GM19463 (cell line): ENCODE measurements around the gene HOXC9.

Experiments used
- ATAC-seq: cut with Tn5 transposase; IDR thresholded peaks from one replicate; pipeline ENCODE4 v1.9.1; 2021; ENCODE audit warnings: mild to moderate bottlenecking, moderate library complexity; ENCODE audit not compliant: unreplicated experiment

The HOXC9 gene

DNA sequence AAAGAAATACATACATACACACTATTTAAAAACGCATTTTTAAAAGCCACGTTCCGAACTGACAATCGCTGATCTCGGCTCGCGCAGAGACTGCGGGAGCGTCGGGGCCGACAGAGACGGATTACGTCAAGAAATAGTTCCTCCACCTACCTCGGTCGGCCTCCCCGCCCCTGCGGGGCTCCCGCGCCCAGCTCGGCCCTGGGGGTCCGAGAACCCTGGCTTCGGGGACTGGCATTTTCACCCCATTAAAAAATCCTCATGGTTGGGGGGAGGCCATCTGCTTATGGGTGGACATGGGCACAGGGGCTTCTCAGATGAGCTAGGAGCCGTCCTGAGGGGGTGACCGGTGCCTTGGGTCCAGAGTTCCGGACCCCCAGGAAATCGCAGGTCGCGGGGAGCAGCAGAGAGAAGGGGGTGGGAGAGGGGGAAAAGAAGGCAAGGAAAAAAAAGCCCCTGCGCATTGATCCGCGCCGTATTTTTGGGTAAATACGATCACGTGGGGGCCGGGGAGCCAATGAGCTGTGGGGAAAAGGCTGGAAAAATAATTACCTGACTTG, 324 bp upstream of the HOXC9 start:
- no peak for ATAC-seq

GRCh38 chr12:54001283-54002187, 1.6 kb downstream of the HOXC9 start:
- no peak for ATAC-seq

DNA sequence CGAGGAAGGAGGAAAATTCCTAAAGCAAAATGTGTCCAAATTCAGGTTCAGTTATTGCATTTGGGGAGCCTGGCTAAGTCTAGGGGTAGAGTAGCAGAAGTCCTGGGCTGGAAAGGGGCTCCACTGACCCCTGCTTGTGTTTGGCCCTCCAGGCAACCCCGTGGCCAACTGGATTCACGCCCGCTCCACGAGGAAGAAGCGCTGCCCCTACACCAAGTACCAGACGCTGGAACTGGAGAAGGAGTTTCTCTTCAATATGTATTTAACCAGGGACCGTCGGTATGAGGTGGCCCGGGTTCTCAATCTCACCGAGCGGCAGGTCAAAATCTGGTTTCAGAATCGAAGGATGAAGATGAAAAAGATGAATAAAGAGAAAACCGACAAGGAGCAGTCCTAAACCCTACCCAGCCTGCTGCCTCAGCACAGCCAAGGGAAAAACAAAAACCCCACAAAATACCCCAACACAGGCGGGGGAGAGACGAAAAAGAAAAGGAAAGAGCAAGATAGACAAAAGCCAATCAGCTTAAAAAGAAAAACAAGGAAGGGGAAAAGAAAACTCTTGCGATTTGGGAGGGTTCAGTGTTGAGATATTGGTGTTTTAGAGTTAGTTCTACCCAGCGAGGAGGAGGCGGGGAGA, 2.4 kb downstream of the HOXC9 start:
- ATAC-seq, result no peak

- ATAC-seq, result no peak
These were observed 3.0 kb downstream of the HOXC9 start for GRCh38 chr12:54002915-54003389.

DNA sequence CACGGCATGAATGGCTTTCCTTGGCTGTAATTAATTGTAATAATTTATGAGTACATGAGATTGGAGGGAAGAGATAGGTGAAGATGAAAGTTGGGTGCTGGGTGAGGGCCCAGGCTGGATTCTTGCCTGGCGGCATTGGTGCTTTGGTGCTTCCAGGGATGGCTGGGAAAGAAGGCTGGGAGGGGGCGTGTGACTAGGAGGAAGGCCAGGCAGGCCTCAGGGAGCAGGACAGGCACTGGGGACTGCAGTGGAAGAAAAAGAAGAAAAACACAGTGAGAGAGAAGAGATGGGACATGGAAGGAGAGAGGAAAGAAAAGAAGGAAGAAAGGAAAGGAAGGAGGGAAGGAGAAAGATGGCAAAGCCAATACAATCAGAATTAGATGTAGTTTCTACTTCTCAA, 3.7 kb downstream of the HOXC9 start:
- ATAC-seq, result no peak

- no peak for ATAC-seq
These were observed 4.3 kb downstream of the HOXC9 start for GRCh38 chr12:54004063-54004840.

DNA sequence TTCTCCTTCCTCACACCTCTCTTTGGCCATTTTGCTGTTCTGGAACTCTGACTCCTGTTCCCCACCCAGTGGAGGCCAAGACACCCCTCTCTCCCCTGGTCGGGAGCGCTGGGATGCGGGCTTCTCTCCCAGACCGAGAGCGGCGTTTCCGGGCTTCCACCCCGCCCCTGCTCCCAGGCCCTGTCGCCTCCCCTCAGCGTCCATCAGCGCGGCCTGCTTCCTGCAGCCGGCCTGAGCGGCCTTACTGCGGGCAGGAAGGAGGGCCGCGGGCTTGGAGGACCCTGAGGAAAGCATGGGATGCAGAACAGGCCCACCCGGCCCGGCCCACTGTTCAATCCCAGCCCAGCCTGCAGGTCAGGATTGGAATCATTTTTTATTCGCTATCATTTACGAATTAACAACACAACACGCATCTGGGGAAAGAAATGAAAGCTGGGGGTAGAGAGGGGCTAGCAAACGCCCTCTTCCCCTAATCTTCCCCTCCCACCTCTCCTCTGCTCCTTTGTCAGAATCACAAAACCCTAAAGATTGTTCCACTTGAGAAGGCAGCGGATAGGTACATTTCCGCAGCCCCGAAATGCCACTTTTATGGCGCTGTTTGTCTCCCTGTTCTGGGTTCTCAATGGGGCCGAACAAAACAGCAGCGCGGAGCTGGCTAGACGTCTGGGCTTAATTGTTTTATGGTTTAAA, 5.0 kb downstream of the HOXC9 start:
- ATAC-seq, result no peak

GRCh38 chr12:54005531-54005852, 5.5 kb downstream of the HOXC9 start:
- no peak for ATAC-seq

GRCh38 chr12:54005853-54006558, 6.0 kb downstream of the HOXC9 start:
- peak; percentile 63 for ATAC-seq

DNA sequence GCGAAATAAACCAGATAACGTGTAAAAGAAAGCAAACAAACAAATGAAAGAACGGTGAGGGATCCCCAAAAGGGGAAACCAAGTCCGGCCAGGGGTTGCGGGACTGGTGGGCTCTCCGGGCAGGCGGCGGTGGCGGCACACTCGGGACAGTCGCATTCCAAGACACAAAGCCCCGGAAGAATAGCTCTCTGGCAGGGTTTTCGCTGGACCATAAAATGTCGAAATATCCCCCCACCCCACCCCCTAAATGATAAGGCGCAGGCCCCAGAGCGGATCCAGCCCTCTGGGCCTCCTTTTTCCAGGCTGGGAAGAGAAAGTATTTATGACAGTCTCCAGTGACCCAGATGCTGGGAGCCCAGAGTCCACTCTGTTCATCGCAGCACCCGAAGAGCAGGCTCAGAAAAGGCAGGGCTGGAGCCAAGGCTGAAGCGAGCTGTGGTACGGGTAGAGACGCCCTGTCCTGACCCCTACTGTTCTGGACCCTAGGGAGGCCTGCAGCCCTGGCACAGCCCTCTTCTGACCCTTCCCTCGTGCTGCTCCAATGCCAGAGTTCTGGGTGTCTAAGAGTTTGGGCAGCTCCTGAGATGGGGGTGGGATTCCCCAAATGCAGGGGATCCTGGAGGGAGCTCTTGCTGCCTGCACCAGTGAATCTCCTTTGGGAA, 6.7 kb downstream of the HOXC9 start:
- no peak for ATAC-seq

DNA sequence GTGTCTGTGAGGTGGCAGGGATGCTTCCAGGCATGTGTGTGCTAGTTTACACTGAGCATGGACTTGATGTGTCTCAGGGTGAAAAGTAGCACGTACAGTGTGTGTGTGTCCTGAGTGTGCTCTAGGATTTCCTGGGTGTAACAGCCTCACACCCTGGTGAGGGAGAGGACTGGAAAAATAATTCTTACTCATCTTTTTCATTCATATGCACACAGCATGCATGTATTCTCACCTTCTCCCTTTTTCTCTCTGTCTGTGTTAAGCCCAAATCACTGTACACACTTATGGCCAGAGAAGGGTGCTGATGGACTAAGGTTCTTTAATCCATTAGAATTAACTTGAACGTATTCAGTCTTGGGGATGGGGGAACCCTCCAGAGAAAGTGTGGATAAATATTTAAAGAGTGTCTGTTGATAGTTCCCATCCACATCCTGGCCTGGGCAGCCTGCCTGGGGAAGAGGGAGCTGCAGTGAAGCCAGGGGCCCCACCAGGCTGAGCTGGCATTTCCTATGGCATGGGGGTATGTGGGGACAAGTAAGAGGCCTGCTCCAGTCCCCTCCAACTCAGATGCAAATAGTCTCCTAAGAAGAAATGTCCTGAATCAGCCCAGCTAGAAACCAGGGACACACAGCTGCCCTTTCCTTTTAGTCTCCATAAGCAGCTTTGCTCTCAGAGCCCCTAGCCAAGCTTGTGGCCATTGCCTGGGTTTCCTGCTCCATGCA, 7.7 kb downstream of the HOXC9 start:
- no peak for ATAC-seq

GRCh38 chr12:54008260-54008552, 8.2 kb downstream of the HOXC9 start:
- ATAC-seq, result no peak

DNA sequence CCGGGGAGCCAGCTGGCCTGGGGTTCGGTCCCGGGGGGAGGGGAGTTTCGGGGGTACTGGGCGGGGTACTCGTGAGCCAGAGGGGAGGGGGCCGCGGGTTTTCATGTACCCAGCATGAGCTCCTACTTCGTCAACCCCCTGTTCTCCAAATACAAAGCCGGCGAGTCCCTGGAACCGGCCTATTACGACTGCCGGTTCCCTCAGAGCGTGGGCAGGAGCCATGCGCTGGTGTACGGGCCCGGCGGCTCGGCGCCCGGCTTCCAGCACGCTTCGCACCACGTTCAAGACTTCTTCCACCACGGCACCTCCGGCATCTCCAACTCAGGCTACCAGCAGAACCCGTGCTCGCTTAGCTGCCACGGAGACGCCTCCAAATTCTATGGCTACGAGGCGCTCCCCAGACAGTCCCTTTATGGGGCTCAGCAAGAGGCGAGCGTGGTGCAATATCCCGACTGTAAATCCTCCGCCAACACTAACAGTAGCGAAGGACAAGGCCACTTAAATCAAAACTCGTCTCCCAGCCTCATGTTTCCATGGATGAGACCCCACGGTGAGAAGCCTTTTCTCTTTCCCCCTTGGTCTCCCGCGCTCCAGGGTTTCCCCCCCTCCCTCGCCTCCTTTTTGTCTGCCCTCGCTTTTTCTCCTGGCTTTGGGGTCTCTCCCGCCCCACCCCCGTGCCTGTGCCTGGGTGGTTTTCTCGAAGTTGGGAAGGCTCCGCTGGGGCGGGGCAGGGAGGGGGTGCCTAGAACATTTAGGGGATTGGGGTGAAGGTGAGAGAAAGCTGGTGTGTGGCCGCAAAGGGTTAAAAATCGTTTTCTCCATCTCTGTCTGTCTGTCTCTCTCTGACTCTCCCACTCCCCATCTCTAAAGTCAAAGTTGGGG, 9.5 kb downstream of the HOXC9 start:
- no peak for ATAC-seq

DNA sequence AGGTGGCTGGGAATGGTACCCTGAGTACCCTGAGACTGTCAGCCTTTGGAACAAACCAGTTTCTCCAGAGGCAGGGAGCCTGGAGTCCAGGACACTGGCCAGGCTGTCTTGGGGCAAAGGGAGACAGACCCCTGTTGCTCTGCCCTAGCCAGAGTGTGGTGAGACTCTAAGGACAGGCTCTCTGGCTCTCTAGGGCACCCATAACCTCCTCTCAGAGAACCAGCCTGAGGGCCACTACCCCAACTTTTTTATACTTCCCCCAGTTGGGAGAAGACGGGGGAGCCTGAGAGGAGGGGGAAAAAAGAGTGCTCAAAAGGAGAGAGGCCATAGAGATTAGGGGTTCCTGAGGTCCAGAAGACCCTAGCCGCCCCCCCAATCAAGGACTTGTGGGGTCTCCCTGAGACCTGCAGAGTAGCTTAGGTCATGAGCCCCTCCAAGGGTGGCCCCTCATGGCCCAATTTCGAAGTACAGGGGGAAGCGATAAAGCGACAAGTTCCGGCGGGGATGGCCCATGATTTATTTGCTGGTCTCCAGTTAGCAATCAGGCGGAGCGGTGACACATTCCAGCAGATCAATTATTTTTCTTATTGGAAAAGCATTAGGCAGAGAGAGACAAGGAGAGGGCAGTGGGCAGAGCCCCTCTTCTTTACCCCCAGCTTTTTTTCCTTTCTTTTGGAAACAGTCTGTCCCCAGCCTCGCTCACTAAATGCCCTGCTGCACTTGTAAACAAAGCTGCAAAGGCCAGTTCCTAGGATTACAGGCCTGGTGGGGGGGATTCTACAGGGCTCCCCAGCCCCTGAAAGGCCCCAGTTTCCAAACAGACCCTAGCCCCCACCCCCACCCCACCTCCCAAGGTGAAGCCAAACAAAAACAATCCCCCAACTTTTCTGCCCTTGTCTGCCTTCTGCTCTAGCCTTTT, 10.4 kb downstream of the HOXC9 start:
- no peak for ATAC-seq

- no peak for ATAC-seq
These were observed 11.2 kb downstream of the HOXC9 start for GRCh38 chr12:54010972-54011664.
